GM06990 (cell line): Measurements from ENCODE around the gene SLMAP.

Experiments
- DNase-seq: peaks from one replicate; pipeline ENCODE4 v3.0.0-alpha.2; 2011; ENCODE audit not compliant: insufficient read length; ENCODE audit errors: extremely low read depth
- H3K27me3 ChIP-seq: replicated peaks from 2 replicates; pipeline ENCODE4 v1.6.0; 2011; ENCODE audit warnings: low read length; ENCODE audit not compliant: control insufficient read depth, insufficient read depth
- H3K36me3 ChIP-seq: 2 replicates; pipeline ENCODE4 v1.5.1; 2011; ENCODE audit warnings: low read length; ENCODE audit not compliant: control insufficient read depth, insufficient read depth
- H3K4me3 ChIP-seq: replicated peaks from 2 replicates; pipeline ENCODE4 v1.5.1; 2011; ENCODE audit warnings: low read depth, mild to moderate bottlenecking, control low read depth, low read length
- CTCF ChIP-seq: IDR thresholded peaks from 2 replicates; pipeline ENCODE4 v1.5.1; 2011; ENCODE audit warnings: low read length, control low read depth, mild to moderate bottlenecking, inconsistent platforms; ENCODE audit not compliant: insufficient read depth, poor library complexity, severe bottlenecking

The SLMAP gene

GRCh38 chr3:57889807-57890206, 133.7 kb downstream of the SLMAP start:
- Histone ChIP-seq H3K27me3 (no peaks in the 10 kb centered on the region), H3K36me3 (peaks cover 2% of the 10 kb centered on the region; the same call in 1 of the 2 replicates), H3K4me3 (no peak overlapping the region)
- no peak for TF ChIP-seq CTCF
- no peak for DNase-seq

DNA sequence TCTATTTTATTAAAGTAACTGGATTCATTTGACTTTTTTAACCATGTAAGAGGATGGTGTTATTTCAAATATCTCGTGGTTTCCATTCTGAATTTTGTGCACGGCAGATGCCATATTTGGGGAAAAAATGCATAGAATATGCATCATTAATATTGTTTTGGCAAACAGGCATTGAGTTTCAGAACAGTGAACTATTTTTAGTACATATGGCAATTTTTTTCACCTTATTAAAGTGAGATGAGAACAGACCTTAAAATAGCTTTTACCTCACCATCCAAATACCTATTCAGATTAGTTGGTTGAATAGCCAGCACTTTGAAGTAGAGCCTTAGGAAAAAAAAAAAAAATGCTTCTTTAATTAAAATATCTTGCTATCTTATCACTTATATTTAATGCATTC, 134.8 kb downstream of the SLMAP start:
- Histone ChIP-seq H3K27me3 (no peaks in the 10 kb centered on the region), H3K36me3 (peaks cover 2% of the 10 kb centered on the region; the same call in 1 of the 2 replicates), H3K4me3 (no peak overlapping the region)
- no peak for DNase-seq
- no peak for TF ChIP-seq CTCF

DNA sequence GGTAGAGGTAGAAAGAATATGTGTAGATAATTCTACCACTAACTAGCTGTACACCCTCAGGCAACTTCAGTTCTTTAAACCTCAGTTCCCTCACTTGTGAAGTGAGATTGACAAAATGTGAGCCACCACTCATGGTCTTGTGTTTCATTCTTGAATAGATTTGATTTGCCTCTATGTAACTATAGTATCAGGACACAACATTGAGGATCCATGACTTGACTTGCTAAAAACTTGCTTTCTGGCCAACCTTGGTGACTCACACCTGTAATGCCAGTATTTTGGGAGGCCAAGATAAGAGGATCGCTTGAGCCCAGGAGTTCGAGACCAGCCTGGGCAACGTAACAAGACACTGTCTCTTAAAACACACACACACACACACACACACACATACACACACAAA, 136.3 kb downstream of the SLMAP start:
- TF ChIP-seq CTCF = no peak
- no peak overlapping the region for H3K4me3 ChIP-seq
- no peak for DNase-seq
- peaks cover under 1% of the 10 kb centered on the region for H3K36me3 ChIP-seq
- no peaks in the 10 kb centered on the region for H3K27me3 ChIP-seq

DNA sequence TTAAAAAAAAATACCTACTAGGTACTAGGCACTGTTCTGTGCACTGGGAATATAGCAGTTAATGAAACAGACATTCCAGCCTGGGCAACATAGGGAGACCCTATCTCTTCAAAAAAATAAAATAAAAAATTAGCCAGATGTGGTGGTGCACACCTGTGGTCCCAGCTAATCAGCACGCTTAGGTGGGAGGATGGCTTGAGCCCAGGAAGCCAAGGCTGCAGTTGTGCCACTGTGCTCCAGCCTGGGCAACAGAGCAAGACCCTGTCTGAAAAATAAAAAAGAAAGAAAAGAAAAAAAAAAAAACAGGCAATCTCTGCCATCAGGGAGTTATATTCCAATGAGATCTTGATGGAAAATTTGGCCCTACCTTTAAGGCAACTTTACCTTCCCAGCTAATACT, 137.0 kb downstream of the SLMAP start:
- DNase-seq = no peak
- H3K27me3 ChIP-seq = no peaks in the 10 kb centered on the region
- H3K4me3 ChIP-seq = no peak overlapping the region
- TF ChIP-seq CTCF = no peak
- H3K36me3 ChIP-seq = no peaks in the 10 kb centered on the region; the same call in none of the 2 replicates

DNA sequence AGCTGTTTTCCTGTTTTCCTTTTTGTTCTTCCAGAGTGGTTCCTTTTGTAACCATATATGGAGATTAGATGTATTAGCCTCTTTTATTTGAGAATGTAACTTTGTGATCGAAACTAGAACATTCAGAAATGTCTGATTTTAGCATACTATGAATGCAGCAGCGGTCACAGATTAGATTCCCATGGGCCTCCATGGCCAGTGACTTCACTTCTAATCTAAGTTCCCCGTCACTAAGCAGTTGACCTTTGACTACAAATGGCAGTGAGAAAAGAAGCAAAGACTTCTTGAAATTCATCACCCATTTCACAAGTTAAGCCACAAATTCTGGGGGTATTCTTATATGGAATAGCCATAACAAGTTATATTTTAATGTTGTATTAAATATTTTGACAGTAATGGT, 137.6 kb downstream of the SLMAP start:
- H3K27me3 ChIP-seq = no peaks in the 10 kb centered on the region
- no peak for DNase-seq
- no peaks in the 10 kb centered on the region; the same call in none of the 2 replicates for H3K36me3 ChIP-seq
- no peak for TF ChIP-seq CTCF
- H3K4me3 ChIP-seq = no peak overlapping the region

DNA sequence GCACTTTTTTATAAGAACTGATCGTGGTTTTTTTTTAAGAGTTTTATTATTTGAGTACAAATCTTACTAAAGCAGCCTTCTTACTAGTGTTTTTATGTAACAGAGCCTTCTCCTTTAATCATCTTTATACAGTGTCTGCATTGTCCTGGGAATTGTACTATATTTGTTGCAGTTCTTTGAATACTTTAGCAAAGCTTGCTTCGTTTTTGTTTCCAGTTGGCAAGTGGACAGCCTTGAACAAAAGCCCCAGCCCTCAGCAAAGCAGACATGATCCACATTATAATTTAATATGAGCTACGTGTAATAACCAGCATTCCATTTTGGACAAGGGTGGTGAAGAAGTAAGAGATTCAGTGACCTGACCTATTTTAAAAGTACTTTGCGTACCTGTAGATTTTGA, 139.9 kb downstream of the SLMAP start:
- no peaks in the 10 kb centered on the region; the same call in none of the 2 replicates for H3K36me3 ChIP-seq
- H3K27me3 ChIP-seq = no peaks in the 10 kb centered on the region
- no peak overlapping the region for H3K4me3 ChIP-seq
- DNase-seq = no peak
- TF ChIP-seq CTCF = no peak
